HepG2 (cell line): ENCODE results near the gene INKA1. TPM values are rescaled to one million over a fixed set of nuclear protein-coding genes. Genes with fewer than 3 reads are reported as not detected.
A peak's percentile ranks its signal among the peaks of the same experiment; 100 is the strongest.

Source experiments
- ATF7-NPFF ChIP-seq: sonication (generic); formaldehyde crosslinking; IDR thresholded peaks from 2 replicates; pipeline ENCODE4 v1.8.1; 2023; ENCODE audit warnings: mild to moderate bottlenecking, low read depth, missing genetic modification reagents, moderate library complexity
- E2F5 ChIP-seq: sonication (generic); formaldehyde crosslinking; conservative IDR thresholded peaks from 2 replicates; pipeline ENCODE4 v1.4.0; 2020; ENCODE audit warnings: missing genetic modification reagents
- NR2F1 ChIP-seq, 2 experiments: fragments of 450-650 bp in 1 of 2; formaldehyde crosslinking in 1 of 2; IDR thresholded peaks; 2 replicates each; pipeline versions ENCODE4 v1.5.0 to v1.6.1; 2016 to 2020; ENCODE audit warnings: mild to moderate bottlenecking in 1 of 2, missing compliant biosample characterization in 1 of 2, missing genetic modification reagents in 1 of 2, moderate library complexity in 1 of 2
- ZNF709 ChIP-seq: sonication (generic); formaldehyde crosslinking; IDR thresholded peaks from 2 replicates; pipeline ENCODE4 v1.5.0; 2020; ENCODE audit warnings: mild to moderate bottlenecking, missing genetic modification reagents
- polyA plus RNA-seq, 8 experiments: library from polyadenylated mRNA; depleted of rRNA in 3 of 8; stranded (reverse) in 7 of 8; unstranded in 1 of 8; fragments of >200 nt; fragmentation: Illumina TruSeq in 4 of 8; extraction: Trizol in 4 of 8; gene quantifications; 2 replicates each; pipeline versions ENCODE4 v1.2.1 to v1.2.3, GENCODE V29; 2011 to 2016; ENCODE audit warnings: low read depth in 4 of 8, missing spikeins in 1 of 8, mixed read lengths in 1 of 8; ENCODE audit not compliant: insufficient read depth in 1 of 8
- total RNA-seq, 5 experiments: library from RNA; depleted of rRNA; stranded (reverse); fragments of >200 nt; fragmentation: Illumina TruSeq; extraction: Trizol; gene quantifications; 2 replicates each; pipeline ENCODE4 v1.2.3, GENCODE V29; 2016; ENCODE audit warnings: low read depth in 1 of 5
- TF ChIP-seq, protein P1 (sequence below): sonication (generic); formaldehyde crosslinking; IDR thresholded peaks from 2 replicates; pipeline ENCODE4 v1.4.0; 2020; ENCODE audit warnings: missing genetic modification reagents, mild to moderate bottlenecking, borderline replicate concordance
- TF ChIP-seq, protein P2 (sequence below): sonication (generic); formaldehyde crosslinking; IDR thresholded peaks from 2 replicates; pipeline ENCODE4 v1.8.0; 2023; ENCODE audit warnings: mild to moderate bottlenecking, missing genetic modification reagents
- TF ChIP-seq, protein P3 (sequence below): IDR thresholded peaks from 2 replicates; pipeline ENCODE4 v1.6.1; 2016
- TF ChIP-seq, protein P4 (sequence below): sonication (generic); formaldehyde crosslinking; IDR thresholded peaks from 2 replicates; pipeline ENCODE4 v1.5.1; 2020; ENCODE audit warnings: mild to moderate bottlenecking, missing genetic modification reagents
- TF ChIP-seq, protein P5 (sequence below): sonication (generic); formaldehyde crosslinking; conservative IDR thresholded peaks from 2 replicates; pipeline ENCODE4 v1.4.0; 2020; ENCODE audit warnings: mild to moderate bottlenecking, missing genetic modification reagents, moderate library complexity
- TF ChIP-seq, protein P6 (sequence below): fragments of 450-650 bp; IDR thresholded peaks from 2 replicates; pipeline ENCODE4 v1.6.1; 2017; ENCODE audit warnings: mild to moderate bottlenecking

Gene INKA1
- total and polyA plus RNA-seq, 2 of the 13 experiments (the other 11 are each of a cell fraction or from before 2014, with no cell fraction given): 0.22 to 0.41 TPM

GRCh38 chr3:49844464-49845183 is 41.6 kb downstream of the INKA1 start (continued):
- TF ChIP-seq, protein P1, sequence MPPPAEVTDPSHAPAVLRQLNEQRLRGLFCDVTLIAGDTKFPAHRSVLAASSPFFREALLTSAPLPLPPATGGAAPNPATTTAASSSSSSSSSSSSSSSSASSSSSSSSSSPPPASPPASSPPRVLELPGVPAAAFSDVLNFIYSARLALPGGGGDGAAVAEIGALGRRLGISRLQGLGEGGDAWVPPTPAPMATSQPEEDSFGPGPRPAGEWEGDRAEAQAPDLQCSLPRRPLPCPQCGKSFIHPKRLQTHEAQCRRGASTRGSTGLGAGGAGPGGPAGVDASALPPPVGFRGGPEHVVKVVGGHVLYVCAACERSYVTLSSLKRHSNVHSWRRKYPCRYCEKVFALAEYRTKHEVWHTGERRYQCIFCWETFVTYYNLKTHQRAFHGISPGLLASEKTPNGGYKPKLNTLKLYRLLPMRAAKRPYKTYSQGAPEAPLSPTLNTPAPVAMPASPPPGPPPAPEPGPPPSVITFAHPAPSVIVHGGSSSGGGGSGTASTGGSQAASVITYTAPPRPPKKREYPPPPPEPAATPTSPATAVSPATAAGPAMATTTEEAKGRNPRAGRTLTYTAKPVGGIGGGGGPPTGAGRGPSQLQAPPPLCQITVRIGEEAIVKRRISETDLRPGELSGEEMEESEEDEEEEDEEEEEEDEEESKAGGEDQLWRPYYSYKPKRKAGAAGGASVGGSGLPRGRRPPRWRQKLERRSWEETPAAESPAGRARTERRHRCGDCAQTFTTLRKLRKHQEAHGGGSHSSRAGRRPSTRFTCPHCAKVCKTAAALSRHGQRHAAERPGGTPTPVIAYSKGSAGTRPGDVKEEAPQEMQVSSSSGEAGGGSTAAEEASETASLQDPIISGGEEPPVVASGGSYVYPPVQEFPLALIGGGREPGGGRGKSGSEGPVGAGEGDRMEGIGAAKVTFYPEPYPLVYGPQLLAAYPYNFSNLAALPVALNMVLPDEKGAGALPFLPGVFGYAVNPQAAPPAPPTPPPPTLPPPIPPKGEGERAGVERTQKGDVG (CRISPR knock-in tag): 0 out of 2 replicates have a peak, but pooled peaks have one; percentile 64
- TF ChIP-seq, protein P2, sequence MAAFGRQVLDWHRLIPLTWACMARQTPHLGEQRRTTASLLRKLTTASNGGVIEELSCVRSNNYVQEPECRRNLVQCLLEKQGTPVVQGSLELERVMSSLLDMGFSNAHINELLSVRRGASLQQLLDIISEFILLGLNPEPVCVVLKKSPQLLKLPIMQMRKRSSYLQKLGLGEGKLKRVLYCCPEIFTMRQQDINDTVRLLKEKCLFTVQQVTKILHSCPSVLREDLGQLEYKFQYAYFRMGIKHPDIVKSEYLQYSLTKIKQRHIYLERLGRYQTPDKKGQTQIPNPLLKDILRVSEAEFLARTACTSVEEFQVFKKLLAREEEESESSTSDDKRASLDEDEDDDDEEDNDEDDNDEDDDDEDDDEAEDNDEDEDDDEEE (CRISPR knock-in tag): no peak
- TF ChIP-seq NR2F1 (CRISPR knock-in tag; IDR thresholded peaks at IDR 0.05) (no peak), ZNF709 (CRISPR knock-in tag) (no peak), ATF7-NPFF (CRISPR knock-in tag) (no peak), E2F5 (CRISPR knock-in tag) (no peak)
- TF ChIP-seq, protein P3, sequence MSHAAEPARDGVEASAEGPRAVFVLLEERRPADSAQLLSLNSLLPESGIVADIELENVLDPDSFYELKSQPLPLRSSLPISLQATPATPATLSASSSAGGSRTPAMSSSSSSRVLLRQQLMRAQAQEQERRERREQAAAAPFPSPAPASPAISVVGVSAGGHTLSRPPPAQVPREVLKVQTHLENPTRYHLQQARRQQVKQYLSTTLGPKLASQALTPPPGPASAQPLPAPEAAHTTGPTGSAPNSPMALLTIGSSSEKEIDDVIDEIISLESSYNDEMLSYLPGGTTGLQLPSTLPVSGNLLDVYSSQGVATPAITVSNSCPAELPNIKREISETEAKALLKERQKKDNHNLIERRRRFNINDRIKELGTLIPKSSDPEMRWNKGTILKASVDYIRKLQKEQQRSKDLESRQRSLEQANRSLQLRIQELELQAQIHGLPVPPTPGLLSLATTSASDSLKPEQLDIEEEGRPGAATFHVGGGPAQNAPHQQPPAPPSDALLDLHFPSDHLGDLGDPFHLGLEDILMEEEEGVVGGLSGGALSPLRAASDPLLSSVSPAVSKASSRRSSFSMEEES (CRISPR knock-in tag): 0 out of 2 replicates have a peak, but pooled peaks have one; percentile 29
- TF ChIP-seq, protein P4, sequence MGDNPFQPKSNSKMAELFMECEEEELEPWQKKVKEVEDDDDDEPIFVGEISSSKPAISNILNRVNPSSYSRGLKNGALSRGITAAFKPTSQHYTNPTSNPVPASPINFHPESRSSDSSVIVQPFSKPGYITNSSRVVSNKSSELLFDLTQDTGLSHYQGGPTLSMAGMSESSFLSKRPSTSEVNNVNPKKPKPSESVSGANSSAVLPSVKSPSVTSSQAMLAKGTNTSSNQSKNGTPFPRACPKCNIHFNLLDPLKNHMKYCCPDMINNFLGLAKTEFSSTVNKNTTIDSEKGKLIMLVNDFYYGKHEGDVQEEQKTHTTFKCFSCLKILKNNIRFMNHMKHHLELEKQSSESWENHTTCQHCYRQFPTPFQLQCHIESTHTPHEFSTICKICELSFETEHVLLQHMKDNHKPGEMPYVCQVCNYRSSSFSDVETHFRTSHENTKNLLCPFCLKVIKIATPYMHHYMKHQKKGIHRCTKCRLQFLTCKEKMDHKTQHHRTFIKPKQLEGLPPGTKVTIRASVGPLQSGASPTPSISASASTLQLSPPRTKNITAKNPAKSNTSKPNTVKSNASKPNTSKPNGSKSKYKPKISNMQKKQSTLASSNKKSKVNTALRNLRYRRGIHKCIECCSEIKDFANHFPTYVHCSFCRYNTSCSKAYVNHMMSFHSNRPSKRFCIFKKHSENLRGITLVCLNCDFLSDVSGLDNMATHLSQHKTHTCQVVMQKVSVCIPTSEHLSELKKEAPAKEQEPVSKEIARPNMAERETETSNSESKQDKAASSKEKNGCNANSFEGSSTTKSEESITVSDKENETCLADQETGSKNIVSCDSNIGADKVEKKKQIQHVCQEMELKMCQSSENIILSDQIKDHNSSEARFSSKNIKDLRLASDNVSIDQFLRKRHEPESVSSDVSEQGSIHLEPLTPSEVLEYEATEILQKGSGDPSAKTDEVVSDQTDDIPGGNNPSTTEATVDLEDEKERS (CRISPR knock-in tag): no peak
- TF ChIP-seq, protein P5, sequence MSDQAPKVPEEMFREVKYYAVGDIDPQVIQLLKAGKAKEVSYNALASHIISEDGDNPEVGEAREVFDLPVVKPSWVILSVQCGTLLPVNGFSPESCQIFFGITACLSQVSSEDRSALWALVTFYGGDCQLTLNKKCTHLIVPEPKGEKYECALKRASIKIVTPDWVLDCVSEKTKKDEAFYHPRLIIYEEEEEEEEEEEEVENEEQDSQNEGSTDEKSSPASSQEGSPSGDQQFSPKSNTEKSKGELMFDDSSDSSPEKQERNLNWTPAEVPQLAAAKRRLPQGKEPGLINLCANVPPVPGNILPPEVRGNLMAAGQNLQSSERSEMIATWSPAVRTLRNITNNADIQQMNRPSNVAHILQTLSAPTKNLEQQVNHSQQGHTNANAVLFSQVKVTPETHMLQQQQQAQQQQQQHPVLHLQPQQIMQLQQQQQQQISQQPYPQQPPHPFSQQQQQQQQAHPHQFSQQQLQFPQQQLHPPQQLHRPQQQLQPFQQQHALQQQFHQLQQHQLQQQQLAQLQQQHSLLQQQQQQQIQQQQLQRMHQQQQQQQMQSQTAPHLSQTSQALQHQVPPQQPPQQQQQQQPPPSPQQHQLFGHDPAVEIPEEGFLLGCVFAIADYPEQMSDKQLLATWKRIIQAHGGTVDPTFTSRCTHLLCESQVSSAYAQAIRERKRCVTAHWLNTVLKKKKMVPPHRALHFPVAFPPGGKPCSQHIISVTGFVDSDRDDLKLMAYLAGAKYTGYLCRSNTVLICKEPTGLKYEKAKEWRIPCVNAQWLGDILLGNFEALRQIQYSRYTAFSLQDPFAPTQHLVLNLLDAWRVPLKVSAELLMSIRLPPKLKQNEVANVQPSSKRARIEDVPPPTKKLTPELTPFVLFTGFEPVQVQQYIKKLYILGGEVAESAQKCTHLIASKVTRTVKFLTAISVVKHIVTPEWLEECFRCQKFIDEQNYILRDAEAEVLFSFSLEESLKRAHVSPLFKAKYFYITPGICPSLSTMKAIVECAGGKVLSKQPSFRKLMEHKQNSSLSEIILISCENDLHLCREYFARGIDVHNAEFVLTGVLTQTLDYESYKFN (CRISPR knock-in tag): peak; percentile 74
- TF ChIP-seq, protein P6, sequence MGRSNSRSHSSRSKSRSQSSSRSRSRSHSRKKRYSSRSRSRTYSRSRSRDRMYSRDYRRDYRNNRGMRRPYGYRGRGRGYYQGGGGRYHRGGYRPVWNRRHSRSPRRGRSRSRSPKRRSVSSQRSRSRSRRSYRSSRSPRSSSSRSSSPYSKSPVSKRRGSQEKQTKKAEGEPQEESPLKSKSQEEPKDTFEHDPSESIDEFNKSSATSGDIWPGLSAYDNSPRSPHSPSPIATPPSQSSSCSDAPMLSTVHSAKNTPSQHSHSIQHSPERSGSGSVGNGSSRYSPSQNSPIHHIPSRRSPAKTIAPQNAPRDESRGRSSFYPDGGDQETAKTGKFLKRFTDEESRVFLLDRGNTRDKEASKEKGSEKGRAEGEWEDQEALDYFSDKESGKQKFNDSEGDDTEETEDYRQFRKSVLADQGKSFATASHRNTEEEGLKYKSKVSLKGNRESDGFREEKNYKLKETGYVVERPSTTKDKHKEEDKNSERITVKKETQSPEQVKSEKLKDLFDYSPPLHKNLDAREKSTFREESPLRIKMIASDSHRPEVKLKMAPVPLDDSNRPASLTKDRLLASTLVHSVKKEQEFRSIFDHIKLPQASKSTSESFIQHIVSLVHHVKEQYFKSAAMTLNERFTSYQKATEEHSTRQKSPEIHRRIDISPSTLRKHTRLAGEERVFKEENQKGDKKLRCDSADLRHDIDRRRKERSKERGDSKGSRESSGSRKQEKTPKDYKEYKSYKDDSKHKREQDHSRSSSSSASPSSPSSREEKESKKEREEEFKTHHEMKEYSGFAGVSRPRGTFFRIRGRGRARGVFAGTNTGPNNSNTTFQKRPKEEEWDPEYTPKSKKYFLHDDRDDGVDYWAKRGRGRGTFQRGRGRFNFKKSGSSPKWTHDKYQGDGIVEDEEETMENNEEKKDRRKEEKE: no peak
